ENCODE measurements around the gene SEPSECS.

SEPSECS gene

GRCh38 chr4:25112366-25112994 lies 47.8 kb downstream of the SEPSECS start:
- TF ChIP-seq EGR1 (IDR thresholded peaks at IDR 0.05) (no peak), RAD21 (IDR thresholded peaks at IDR 0.05; ENCODE audit: low read depth) (no peak), FOXM1 (IDR thresholded peaks at IDR 0.05; ENCODE audit: borderline replicate concordance, low read depth) (no peak), NFIC (IDR thresholded peaks at IDR 0.05) (no peak), REST (IDR thresholded peaks at IDR 0.05; ENCODE audit: low read depth) (no peak), CREB1 (IDR thresholded peaks at IDR 0.05; ENCODE audit: low read depth) (no peak), CEBPB (IDR thresholded peaks at IDR 0.05) (no peak), EP300 (IDR thresholded peaks at IDR 0.05; ENCODE audit: borderline replicate concordance) (no peak), TAF1 (IDR thresholded peaks at IDR 0.05; ENCODE audit: low read depth) (no peak), TEAD4 (IDR thresholded peaks at IDR 0.05) (no peak), TCF12 (IDR thresholded peaks at IDR 0.05; ENCODE audit: low read depth) (no peak), YY1 (IDR thresholded peaks at IDR 0.05; ENCODE audit: low read depth) (no peak), ZBTB7A (IDR thresholded peaks at IDR 0.05; ENCODE audit: low read depth) (no peak)
- TF ChIP-seq, protein P1, sequence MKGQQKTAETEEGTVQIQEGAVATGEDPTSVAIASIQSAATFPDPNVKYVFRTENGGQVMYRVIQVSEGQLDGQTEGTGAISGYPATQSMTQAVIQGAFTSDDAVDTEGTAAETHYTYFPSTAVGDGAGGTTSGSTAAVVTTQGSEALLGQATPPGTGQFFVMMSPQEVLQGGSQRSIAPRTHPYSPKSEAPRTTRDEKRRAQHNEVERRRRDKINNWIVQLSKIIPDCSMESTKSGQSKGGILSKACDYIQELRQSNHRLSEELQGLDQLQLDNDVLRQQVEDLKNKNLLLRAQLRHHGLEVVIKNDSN (IDR thresholded peaks at IDR 0.05) = no peak
- TF ChIP-seq, protein P2, sequence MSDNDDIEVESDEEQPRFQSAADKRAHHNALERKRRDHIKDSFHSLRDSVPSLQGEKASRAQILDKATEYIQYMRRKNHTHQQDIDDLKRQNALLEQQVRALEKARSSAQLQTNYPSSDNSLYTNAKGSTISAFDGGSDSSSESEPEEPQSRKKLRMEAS (IDR thresholded peaks at IDR 0.05) = no peak

- TF ChIP-seq, protein P1 (IDR thresholded peaks at IDR 0.05) = no peak
- TF ChIP-seq TEAD4 (IDR thresholded peaks at IDR 0.05) (no peak), FOXM1 (IDR thresholded peaks at IDR 0.05; ENCODE audit: borderline replicate concordance, low read depth) (no peak), TAF1 (IDR thresholded peaks at IDR 0.05; ENCODE audit: low read depth) (no peak), CEBPB (IDR thresholded peaks at IDR 0.05) (no peak), EP300 (IDR thresholded peaks at IDR 0.05; ENCODE audit: borderline replicate concordance) (no peak), YY1 (IDR thresholded peaks at IDR 0.05; ENCODE audit: low read depth) (no peak), REST (IDR thresholded peaks at IDR 0.05; ENCODE audit: low read depth) (no peak), CREB1 (IDR thresholded peaks at IDR 0.05; ENCODE audit: low read depth) (no peak), ZBTB7A (IDR thresholded peaks at IDR 0.05; ENCODE audit: low read depth) (no peak), NFIC (IDR thresholded peaks at IDR 0.05) (no peak), TCF12 (IDR thresholded peaks at IDR 0.05; ENCODE audit: low read depth) (no peak), RAD21 (IDR thresholded peaks at IDR 0.05; ENCODE audit: low read depth) (no peak), EGR1 (IDR thresholded peaks at IDR 0.05) (no peak)
- TF ChIP-seq, protein P2 (IDR thresholded peaks at IDR 0.05) = no peak
Measured at GRCh38 chr4:25111648-25112196, 48.5 kb downstream of the SEPSECS start.

DNA sequence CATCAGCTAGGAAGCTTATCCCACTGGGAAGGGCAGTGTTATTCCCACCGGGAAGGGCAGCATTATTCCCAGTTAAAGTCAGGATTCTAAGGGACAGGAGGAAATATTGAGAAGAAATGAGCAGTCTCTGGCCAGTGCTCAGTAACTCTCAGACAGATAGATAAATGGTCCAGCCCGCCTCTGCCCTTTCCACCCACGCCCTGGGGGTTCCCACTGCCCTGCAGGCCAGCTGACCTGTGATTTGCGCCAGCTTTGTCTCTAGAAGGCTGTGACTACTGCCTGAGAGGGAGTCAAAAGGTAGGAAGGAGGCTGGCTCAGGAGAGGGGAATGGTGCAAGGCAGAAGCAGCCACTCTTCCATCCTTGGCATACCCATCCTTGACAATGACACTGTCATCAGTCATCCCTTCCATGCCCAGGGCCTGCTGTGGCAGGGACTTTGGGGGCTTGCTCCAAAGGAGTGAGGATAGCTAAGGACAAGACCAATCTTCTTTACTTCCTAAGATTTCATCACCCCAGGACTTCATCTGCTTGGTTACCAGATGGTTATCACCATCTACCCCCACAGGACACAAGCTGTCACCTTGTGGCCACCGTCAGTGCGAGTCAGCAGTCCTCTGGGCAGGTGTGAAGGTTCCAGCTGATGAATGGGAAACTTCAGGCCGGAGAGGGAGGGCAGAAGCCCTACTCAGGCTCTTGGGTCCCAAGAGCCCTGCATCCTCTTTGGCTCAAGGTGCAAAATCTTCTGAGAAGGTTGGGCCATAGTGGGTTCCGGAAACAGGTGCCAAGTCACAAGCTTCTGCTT lies 49.5 kb downstream of the SEPSECS start:
- no peak for TF ChIP-seq TEAD4 (IDR thresholded peaks at IDR 0.05)
- no peak for TF ChIP-seq CEBPB (IDR thresholded peaks at IDR 0.05)
- TF ChIP-seq REST (IDR thresholded peaks at IDR 0.05; ENCODE audit: low read depth) = no peak
- TF ChIP-seq EP300 (IDR thresholded peaks at IDR 0.05; ENCODE audit: borderline replicate concordance) = no peak
- no peak for TF ChIP-seq NFIC (IDR thresholded peaks at IDR 0.05)
- no peak for TF ChIP-seq CREB1 (IDR thresholded peaks at IDR 0.05; ENCODE audit: low read depth)
- TF ChIP-seq, protein P1 (IDR thresholded peaks at IDR 0.05) = no peak
- no peak for TF ChIP-seq TAF1 (IDR thresholded peaks at IDR 0.05; ENCODE audit: low read depth)
- TF ChIP-seq RAD21 (IDR thresholded peaks at IDR 0.05; ENCODE audit: low read depth) = no peak
- TF ChIP-seq, protein P2 (IDR thresholded peaks at IDR 0.05) = no peak
- no peak for TF ChIP-seq YY1 (IDR thresholded peaks at IDR 0.05; ENCODE audit: low read depth)
- no peak for TF ChIP-seq EGR1 (IDR thresholded peaks at IDR 0.05)
- no peak for TF ChIP-seq FOXM1 (IDR thresholded peaks at IDR 0.05; ENCODE audit: borderline replicate concordance, low read depth)
- no peak for TF ChIP-seq TCF12 (IDR thresholded peaks at IDR 0.05; ENCODE audit: low read depth)
- no peak for TF ChIP-seq ZBTB7A (IDR thresholded peaks at IDR 0.05; ENCODE audit: low read depth)
